HG03103 (cell line): Measurements from ENCODE around the gene ADSS2.
"Not testable (repeated sequence)": the region's sequence is repeated elsewhere in the genome, so short reads cannot be mapped to it uniquely, and the experiment has no call there.

Experiments used
- ATAC-seq: cut with Tn5 transposase; IDR thresholded peaks from one replicate; pipeline ENCODE4 v1.9.1; 2021; ENCODE audit warnings: low read depth; ENCODE audit not compliant: unreplicated experiment

ADSS2 gene

GRCh38 chr1:244369256-244370057, 82.3 kb downstream of the ADSS2 start:
- no peak for ATAC-seq

GRCh38 chr1:244368279-244368678, 83.4 kb downstream of the ADSS2 start:
- no peak for ATAC-seq

GRCh38 chr1:244367399-244368114, 84.2 kb downstream of the ADSS2 start:
- no peak for ATAC-seq

DNA sequence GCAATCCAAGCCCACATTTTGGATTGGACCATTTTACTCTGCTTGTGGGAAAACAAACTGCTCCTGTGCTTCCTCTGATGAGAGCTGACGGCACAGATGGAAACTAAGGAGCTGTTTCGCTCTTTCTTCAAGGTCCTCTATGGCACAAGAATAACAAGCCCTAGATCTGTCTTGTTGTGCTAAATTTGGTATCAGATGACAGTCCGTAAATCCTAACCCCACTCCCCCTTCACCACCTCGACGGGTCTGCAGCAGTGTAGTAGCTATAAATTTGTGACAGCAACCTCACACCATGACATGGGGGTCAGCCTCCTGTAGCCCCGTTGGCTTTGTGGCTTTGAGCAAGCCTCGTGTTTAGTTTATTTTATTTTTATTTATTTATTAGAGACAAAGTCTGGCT, 85.9 kb downstream of the ADSS2 start:
- no peak for ATAC-seq

GRCh38 chr1:244365262-244365661, 86.4 kb downstream of the ADSS2 start:
- ATAC-seq = not testable (repeated sequence)

- ATAC-seq = no peak
Observed at GRCh38 chr1:244362476-244362875, 89.2 kb downstream of the ADSS2 start.

GRCh38 chr1:244361764-244362473, 89.8 kb downstream of the ADSS2 start:
- no peak for ATAC-seq
